Effector memory CD4-positive, alpha-beta T cell (primary cell): ENCODE measurements around the gene GPR148.

Experiments used
- DNase-seq, 3 donors: peaks; one replicate each; pipeline ENCODE4 v3.0.0-alpha.2; 2020
- H3K27ac ChIP-seq: 2 replicates; pipeline ENCODE4 v1.7.0; 2013; ENCODE audit warnings: mild to moderate bottlenecking, low read length, moderate library complexity; ENCODE audit not compliant: insufficient read depth, poor library complexity, severe bottlenecking
- H3K27me3 ChIP-seq: replicated peaks from 2 replicates; pipeline ENCODE4 v1.7.0; 2013; ENCODE audit warnings: mild to moderate bottlenecking, low read length; ENCODE audit not compliant: insufficient read depth, control insufficient read depth, poor library complexity, severe bottlenecking
- H3K36me3 ChIP-seq: 2 replicates; pipeline ENCODE4 v1.7.0; 2013; ENCODE audit warnings: mild to moderate bottlenecking, low read length, moderate library complexity; ENCODE audit not compliant: control insufficient read depth, insufficient read depth
- H3K4me1 ChIP-seq: 2 replicates; pipeline ENCODE4 v1.7.0; 2013; ENCODE audit warnings: low read length, mild to moderate bottlenecking; ENCODE audit not compliant: control insufficient read depth, insufficient read depth, poor library complexity, severe bottlenecking
- H3K4me3 ChIP-seq: 2 replicates; pipeline ENCODE4 v1.7.0; 2013; ENCODE audit warnings: low read length, low read depth, mild to moderate bottlenecking; ENCODE audit not compliant: insufficient read depth, poor library complexity, severe bottlenecking
- H3K9me3 ChIP-seq: 2 replicates; pipeline ENCODE4 v1.7.0; 2013; ENCODE audit warnings: mild to moderate bottlenecking, low read length, moderate library complexity; ENCODE audit not compliant: control insufficient read depth

The GPR148 gene

DNA sequence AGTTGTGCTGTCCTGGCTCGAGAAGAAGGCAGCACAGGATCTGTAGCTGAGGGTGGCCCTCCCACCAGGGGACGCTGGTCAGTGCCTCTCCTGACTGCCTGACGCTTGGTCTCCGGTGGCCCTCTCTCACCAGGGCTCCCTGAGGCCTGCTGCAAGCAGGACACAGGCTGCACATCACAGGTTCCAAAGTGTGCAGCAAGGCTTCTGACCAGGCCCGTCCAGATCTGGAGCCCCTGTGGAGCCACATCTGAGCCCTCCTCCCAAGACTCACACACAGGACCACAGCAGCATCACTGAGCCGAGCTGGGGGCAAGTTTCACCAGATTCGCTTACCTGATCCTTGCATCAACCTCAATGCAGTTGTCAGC lies 38.5 kb downstream of the GPR148 start:
- no peak overlapping the region for H3K27ac ChIP-seq
- no peaks in the 10 kb centered on the region for H3K27me3 ChIP-seq
- no peaks in the 10 kb centered on the region for H3K9me3 ChIP-seq
- DNase-seq: no peak
- no peak overlapping the region for H3K4me3 ChIP-seq
- H3K36me3 ChIP-seq: no peaks in the 10 kb centered on the region
- H3K4me1 ChIP-seq: no peaks in the 10 kb centered on the region

DNA sequence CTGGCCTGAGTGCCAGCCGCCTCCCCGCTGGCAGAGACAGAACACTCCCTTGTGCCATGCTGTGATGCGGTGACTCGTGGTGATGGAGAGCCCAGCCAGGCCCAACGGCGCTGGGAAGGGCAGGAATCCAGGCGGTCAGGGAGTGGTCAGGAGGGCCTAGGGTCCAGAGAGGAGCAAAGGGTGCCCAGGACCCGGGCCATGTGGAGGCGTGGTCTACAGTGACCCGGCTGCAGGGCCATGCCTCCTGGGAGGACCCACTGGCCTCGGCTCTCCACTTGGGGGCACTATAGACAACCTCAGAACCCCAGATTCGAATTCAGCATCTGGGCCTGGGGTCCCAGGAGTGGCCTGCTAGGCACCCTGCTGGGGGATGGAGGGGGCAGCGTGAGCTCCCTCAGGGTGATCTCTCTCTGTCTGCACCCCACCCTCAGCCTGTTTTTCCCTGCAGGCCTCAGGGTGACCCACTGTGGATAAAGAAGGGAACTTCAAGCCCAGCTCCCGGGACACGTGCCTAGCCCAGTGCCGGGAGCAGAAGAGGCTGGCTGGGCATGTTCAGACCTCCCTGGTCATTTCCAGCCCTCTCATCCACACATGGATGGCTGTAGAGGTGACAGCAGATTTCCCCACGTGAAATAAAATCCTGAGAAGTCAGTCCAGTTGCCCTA lies 39.5 kb downstream of the GPR148 start:
- H3K36me3 ChIP-seq: no peaks in the 10 kb centered on the region
- no peak for DNase-seq

DNA sequence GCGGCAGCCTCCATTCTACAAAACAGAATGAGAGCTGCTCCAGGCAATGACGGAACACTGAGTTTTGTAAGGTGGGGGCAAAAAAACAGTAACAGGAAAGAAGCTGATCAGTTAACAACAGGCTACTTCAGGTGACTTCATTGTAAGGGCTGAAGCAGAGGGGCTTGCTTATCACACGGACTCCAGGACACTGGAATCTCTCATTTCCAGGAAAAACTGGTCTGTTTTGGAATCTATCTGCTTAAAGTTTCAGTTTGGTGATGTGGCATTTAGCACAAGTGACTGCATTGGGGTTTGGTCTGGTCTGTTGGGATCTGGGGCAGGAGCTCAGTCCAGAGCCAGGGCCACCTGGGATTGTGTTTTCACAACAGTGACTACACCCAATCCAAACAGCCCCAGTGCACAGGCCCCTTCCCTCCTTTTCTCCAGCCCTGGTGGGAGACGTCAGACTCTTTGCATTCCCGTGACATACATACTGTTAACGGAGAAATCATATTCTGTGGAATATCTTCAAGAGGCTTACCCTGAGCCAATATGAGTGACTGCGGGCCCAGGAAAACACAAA lies 40.6 kb downstream of the GPR148 start:
- no peaks in the 10 kb centered on the region for H3K27me3 ChIP-seq
- H3K36me3 ChIP-seq: no peaks in the 10 kb centered on the region
- no peaks in the 10 kb centered on the region for H3K9me3 ChIP-seq
- H3K4me1 ChIP-seq: no peaks in the 10 kb centered on the region
- H3K4me3 ChIP-seq: no peak overlapping the region
- DNase-seq: no peak
- H3K27ac ChIP-seq: no peak overlapping the region

More for the DNA sequence above, 39.5 kb downstream of the GPR148 start:
- Histone ChIP-seq H3K27me3 (no peaks in the 10 kb centered on the region), H3K27ac (no peak overlapping the region), H3K4me3 (no peak overlapping the region), H3K9me3 (no peaks in the 10 kb centered on the region), H3K4me1 (no peaks in the 10 kb centered on the region)

DNA sequence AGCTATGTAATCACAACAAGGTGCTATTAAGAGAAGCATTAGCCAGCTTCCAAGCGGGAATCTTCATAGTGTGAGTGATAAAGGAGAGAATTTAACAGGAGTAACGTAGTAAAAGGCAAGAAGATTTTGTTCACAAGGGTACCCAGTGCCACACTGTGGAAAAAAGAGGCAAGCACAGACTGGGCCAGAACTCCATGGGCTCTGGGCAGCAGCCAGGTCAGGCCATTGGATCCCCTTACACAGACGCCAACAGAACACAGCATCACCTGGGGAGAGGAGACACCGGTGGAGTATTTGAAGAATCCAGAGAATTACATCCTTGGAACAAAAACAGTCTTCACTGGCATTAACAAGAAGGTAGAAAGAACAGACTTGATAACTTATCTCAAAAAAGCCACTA lies 47.7 kb downstream of the GPR148 start:
- Histone ChIP-seq H3K27me3 (no peaks in the 10 kb centered on the region), H3K4me3 (no peak overlapping the region), H3K4me1 (no peaks in the 10 kb centered on the region), H3K9me3 (no peaks in the 10 kb centered on the region), H3K36me3 (no peaks in the 10 kb centered on the region), H3K27ac (no peak overlapping the region)
- DNase-seq: no peak

DNA sequence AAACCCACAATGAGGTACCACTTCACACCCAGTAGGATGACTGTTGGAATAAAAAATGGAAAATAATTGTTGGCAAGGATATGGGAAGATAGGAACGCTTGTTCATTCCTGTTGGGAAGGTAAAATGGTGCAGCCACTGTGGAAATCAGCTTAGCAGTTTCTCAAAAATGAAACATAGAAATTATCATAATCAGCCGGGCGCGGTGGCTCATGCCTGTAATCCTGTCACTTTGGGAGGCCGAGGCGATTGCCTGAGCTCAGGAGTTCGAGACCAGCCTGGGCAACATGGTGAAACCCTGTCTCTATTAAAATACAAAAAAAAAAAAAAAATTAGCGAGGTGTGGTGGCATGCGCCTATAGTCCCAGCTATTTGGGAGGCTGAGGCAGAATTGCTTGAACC lies 49.9 kb downstream of the GPR148 start:
- H3K4me1 ChIP-seq: no peaks in the 10 kb centered on the region
- H3K27me3 ChIP-seq: no peaks in the 10 kb centered on the region
- H3K36me3 ChIP-seq: no peaks in the 10 kb centered on the region
- H3K4me3 ChIP-seq: no peak overlapping the region
- H3K9me3 ChIP-seq: no peaks in the 10 kb centered on the region
- H3K27ac ChIP-seq: no peak overlapping the region
- no peak for DNase-seq
